Natural killer cell (primary cell): Measurements from ENCODE around the gene ACTR2. TPM values are rescaled to one million over a fixed set of nuclear protein-coding genes. Genes with fewer than 3 reads are reported as not detected.

ENCODE experiments used
- ATAC-seq, 3 donors: fragments of 150-1000 bp in 2 of 3; fragments of 200-7000 bp in 1 of 3; cut with Tn5 transposase; 1 replicate in 1 of 3; 2 replicates in 2 of 3; pipeline ENCODE4 v1.10.0; 2021; ENCODE audit warnings: mild to moderate bottlenecking in 2 of 3, moderate library complexity in 2 of 3
- DNase-seq, 2 donors: peaks; one replicate each; pipeline versions ENCODE4 v3.0.0 to v3.0.0-alpha.2; 2013 to 2021; ENCODE audit warnings: mixed read lengths in 1 of 2
- H3K27ac ChIP-seq: one replicate; pipeline ENCODE4 v1.5.1; 2013; ENCODE audit warnings: mild to moderate bottlenecking, low read length
- H3K27me3 ChIP-seq: one replicate; pipeline ENCODE4 v1.6.1; 2013; ENCODE audit warnings: low read length; ENCODE audit not compliant: control insufficient read depth, insufficient read depth
- H3K36me3 ChIP-seq: one replicate; pipeline ENCODE4 v1.6.1; 2013; ENCODE audit warnings: low read length; ENCODE audit not compliant: control insufficient read depth, insufficient read depth
- H3K4me1 ChIP-seq: one replicate; pipeline ENCODE4 v1.6.1; 2013; ENCODE audit warnings: low read length; ENCODE audit not compliant: control insufficient read depth, insufficient read depth
- H3K4me3 ChIP-seq: one replicate; pipeline ENCODE4 v1.5.1; 2013; ENCODE audit warnings: low read length
- H3K9me3 ChIP-seq: one replicate; pipeline ENCODE4 v1.6.1; 2013; ENCODE audit warnings: low read length; ENCODE audit not compliant: control insufficient read depth, insufficient read depth
- H3K27ac Mint-ChIP-seq, 2 donors: one replicate each; pipeline ENCODE4 v1.8.0; 2022; ENCODE audit warnings: mild to moderate bottlenecking in 2 of 2, mixed read lengths in 2 of 2, moderate library complexity in 1 of 2
- H3K27me3 Mint-ChIP-seq, 2 donors: one replicate each; pipeline ENCODE4 v1.8.0; 2022; ENCODE audit warnings: low read depth in 2 of 2, mixed read lengths in 2 of 2
- H3K36me3 Mint-ChIP-seq: one replicate; pipeline ENCODE4 v1.8.0; 2022; ENCODE audit warnings: mixed read lengths
- H3K4me1 Mint-ChIP-seq, 2 donors: one replicate each; pipeline ENCODE4 v1.8.0; 2022; ENCODE audit warnings: mixed read lengths in 2 of 2
- H3K4me3 Mint-ChIP-seq: one replicate; pipeline ENCODE4 v1.8.0; 2022; ENCODE audit warnings: mild to moderate bottlenecking, moderate library complexity, mixed read lengths
- H3K9me3 Mint-ChIP-seq, 2 donors: one replicate each; pipeline ENCODE4 v1.8.0; 2022; ENCODE audit warnings: mixed read lengths in 2 of 2
- WGBS: methylation state at CpG from one replicate; pipeline ENCODE4 v1.1.7; 2013; ENCODE audit warnings: missing lambda C conversion rate; ENCODE audit not compliant: insufficient coverage; 5-methylcytosine and 5-hydroxymethylcytosine counted together
- intact Hi-C: fragments of 100-400 bp; cut with micrococcal nuclease; formaldehyde crosslinking; loops from one replicate; pipeline ENCODE4 v1.14.2; 2022
- total RNA-seq, 4 donors: library from RNA; stranded (reverse); fragments of 120-200 nt in 1 of 4; gene quantifications; one replicate each; pipeline versions ENCODE4 v1.2.3 to v1.2.4, GENCODE V29; 2013 to 2022
- TF ChIP-seq, protein P1 (sequence below): fragments of 200-600 bp; IDR thresholded peaks from one replicate; pipeline ENCODE4 v1.8.0; 2022; ENCODE audit warnings: antibody characterized with exemption

The ACTR2 gene
- total RNA-seq, 3 donors from 2014 or later (not counting 1 experiment from before 2014, with no cell fraction given), result 346 to 404 (median 403) TPM

DNA sequence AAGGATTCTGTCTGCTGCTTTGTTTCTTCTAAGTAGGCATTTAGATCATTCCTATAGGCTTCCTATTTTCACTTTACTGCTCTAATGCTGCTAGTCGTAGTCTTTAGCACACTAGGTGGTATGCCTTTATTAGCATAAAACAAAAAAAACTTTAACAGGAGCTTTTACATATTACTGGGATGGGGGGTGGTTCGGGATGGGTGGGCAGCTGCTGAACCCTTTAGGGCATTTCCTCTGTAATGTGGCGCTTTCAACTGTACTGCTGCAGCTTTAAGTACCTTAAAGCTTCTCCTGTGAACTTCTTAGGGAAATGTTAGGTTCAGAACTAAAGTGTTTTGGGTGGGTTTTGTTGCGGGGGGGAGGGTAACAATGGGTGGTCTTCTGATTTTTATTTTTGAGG, 41.3 kb downstream of the ACTR2 start:
- DNase-seq (no peak), ATAC-seq (no peak)
- H3K4me1 ChIP-seq, result no peaks in the 10 kb centered on the region
- 100% methylated on average over 3 of the region's 4 CpGs for WGBS
- no peaks in the 10 kb centered on the region for H3K27me3 ChIP-seq
- H3K9me3 Mint-ChIP-seq, result no peaks in the 10 kb centered on the region
- peaks cover 75% of the 10 kb centered on the region for H3K36me3 ChIP-seq
- peak overlapping the region; percentile 5 to 33 for H3K27ac Mint-ChIP-seq
- TF ChIP-seq, protein P1, sequence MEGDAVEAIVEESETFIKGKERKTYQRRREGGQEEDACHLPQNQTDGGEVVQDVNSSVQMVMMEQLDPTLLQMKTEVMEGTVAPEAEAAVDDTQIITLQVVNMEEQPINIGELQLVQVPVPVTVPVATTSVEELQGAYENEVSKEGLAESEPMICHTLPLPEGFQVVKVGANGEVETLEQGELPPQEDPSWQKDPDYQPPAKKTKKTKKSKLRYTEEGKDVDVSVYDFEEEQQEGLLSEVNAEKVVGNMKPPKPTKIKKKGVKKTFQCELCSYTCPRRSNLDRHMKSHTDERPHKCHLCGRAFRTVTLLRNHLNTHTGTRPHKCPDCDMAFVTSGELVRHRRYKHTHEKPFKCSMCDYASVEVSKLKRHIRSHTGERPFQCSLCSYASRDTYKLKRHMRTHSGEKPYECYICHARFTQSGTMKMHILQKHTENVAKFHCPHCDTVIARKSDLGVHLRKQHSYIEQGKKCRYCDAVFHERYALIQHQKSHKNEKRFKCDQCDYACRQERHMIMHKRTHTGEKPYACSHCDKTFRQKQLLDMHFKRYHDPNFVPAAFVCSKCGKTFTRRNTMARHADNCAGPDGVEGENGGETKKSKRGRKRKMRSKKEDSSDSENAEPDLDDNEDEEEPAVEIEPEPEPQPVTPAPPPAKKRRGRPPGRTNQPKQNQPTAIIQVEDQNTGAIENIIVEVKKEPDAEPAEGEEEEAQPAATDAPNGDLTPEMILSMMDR, result no peak
- H3K27ac ChIP-seq, result no peak overlapping the region
- H3K4me1 Mint-ChIP-seq, result peaks cover 23 to 35% of the 10 kb centered on the region in 2 donors
- intact Hi-C loops, result no loop called here
- H3K27me3 Mint-ChIP-seq, result no peaks in the 10 kb centered on the region
- no peak overlapping the region for H3K4me3 Mint-ChIP-seq
- H3K4me3 ChIP-seq, result no peak overlapping the region
- H3K36me3 Mint-ChIP-seq, result peaks cover 20% of the 10 kb centered on the region
- no peaks in the 10 kb centered on the region for H3K9me3 ChIP-seq

- no peaks in the 10 kb centered on the region for H3K27me3 Mint-ChIP-seq
These were observed 45.7 kb downstream of the ACTR2 start for GRCh38 chr2:65273344-65273743.

GRCh38 chr2:65275141-65275915, 47.7 kb downstream of the ACTR2 start:
- no peak for DNase-seq
- WGBS, result 75% methylated on average over 2 of the region's 4 CpGs
- Mint-ChIP-seq H3K27me3 (no peaks in the 10 kb centered on the region), H3K9me3 (no peaks in the 10 kb centered on the region), H3K27ac (peak overlapping the region; percentile 61 to 75), H3K36me3 (no peaks in the 10 kb centered on the region), H3K4me1 (peaks cover 5 to 11% of the 10 kb centered on the region in 2 donors), H3K4me3 (no peak overlapping the region)
- Histone ChIP-seq H3K27me3 (no peaks in the 10 kb centered on the region), H3K9me3 (no peaks in the 10 kb centered on the region), H3K4me1 (no peaks in the 10 kb centered on the region), H3K36me3 (peaks cover 22% of the 10 kb centered on the region), H3K4me3 (no peak overlapping the region), H3K27ac (no peak overlapping the region)
- ATAC-seq, result no peak
- TF ChIP-seq, protein P1, result no peak
- intact Hi-C loops, result no loop called here

More at GRCh38 chr2:65273344-65273743, 45.7 kb downstream of the ACTR2 start:
- no peak overlapping the region for H3K27ac ChIP-seq
- DNase-seq (no peak), ATAC-seq (no peak)
- H3K27me3 ChIP-seq, result no peaks in the 10 kb centered on the region
- Mint-ChIP-seq H3K4me3 (no peak overlapping the region), H3K27ac (no peak overlapping the region), H3K9me3 (no peaks in the 10 kb centered on the region), H3K4me1 (peaks cover 11 to 16% of the 10 kb centered on the region in 2 donors), H3K36me3 (peaks cover 11% of the 10 kb centered on the region)
- WGBS, result 96% methylated on average over 8 of the region's 8 CpGs
- intact Hi-C loops, result no loop called here
- H3K9me3 ChIP-seq, result no peaks in the 10 kb centered on the region
- no peak overlapping the region for H3K4me3 ChIP-seq
- H3K36me3 ChIP-seq, result peaks cover 39% of the 10 kb centered on the region
- TF ChIP-seq, protein P1, result no peak
- H3K4me1 ChIP-seq, result no peaks in the 10 kb centered on the region
